GM19468 (cell line): Measurements from ENCODE around the gene THUMPD3.
A peak's percentile ranks its signal among the peaks of the same experiment; 100 is the strongest.

Experiments used
- ATAC-seq: cut with Tn5 transposase; IDR thresholded peaks from one replicate; pipeline ENCODE4 v1.9.1; 2021; ENCODE audit warnings: mild to moderate bottlenecking, moderate library complexity, moderate number of reproducible peaks; ENCODE audit not compliant: unreplicated experiment; ENCODE audit errors: extremely low read depth

Gene THUMPD3, protein sequence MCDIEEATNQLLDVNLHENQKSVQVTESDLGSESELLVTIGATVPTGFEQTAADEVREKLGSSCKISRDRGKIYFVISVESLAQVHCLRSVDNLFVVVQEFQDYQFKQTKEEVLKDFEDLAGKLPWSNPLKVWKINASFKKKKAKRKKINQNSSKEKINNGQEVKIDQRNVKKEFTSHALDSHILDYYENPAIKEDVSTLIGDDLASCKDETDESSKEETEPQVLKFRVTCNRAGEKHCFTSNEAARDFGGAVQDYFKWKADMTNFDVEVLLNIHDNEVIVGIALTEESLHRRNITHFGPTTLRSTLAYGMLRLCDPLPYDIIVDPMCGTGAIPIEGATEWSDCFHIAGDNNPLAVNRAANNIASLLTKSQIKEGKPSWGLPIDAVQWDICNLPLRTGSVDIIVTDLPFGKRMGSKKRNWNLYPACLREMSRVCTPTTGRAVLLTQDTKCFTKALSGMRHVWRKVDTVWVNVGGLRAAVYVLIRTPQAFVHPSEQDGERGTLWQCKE

DNA sequence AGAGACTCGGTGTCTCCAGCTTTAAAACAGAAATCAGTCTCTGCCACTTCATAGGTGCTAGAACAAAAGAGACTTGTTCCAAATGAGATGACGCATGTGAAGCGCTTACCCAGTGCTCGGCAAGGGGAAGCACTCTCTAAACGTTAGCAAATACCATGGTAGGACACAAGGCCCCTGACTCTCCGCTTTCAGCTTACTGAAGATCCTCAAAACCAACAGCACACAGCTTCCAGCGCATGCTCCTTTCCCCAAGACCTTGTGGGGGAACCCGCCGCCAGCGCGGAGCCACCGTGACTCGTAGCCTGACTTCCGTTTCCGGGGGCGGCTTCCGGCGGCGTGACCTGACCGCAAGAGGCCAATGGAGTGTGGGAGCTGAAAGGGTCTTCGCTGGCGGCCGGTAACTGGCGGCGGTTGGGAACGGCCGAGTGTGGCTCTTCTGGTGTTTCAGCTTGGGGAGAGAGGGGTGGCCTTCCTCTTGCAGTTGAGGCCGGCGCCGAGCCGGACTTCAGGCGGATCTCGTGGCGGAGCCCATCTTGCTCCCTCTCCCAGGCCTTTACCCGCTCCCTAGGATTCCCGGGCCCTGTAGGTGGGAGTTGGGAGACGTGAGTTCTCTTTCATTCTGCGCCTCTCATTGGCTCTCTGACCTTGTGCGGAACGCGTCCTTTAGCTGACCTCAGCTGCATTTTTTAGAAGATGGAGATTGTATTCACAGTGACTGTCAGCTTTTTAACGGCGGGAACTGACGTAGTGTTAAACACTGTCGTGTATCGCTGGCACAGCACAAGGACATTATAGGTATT is at the start of gene THUMPD3:
TSS of gene THUMPD3 (plus strand) at position 324 of the 800 bp plus-strand sequence. CDS start 2,015 bp downstream, outside the sequence.
- ATAC-seq: peak; percentile 85

DNA sequence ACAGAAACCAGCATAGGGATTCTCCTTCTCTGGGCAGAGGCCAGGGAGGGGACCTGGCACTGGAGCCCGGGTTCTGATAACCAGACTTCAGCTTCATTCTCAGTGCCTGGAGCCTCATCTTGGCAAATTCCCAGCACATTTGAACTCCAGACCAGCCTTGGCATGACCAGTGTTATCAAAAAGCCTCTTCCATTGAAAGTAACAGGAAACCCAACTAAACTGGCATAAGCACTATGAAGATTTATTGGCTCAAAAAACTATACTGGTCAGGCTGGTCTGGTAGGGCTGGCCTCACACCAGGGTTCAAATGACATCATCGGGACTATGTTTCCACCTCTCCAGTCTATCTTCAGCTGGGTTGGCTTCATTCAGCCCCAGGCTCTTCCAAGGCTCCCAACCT is 48.1 kb upstream of the THUMPD3 start:
- no peak for ATAC-seq

DNA sequence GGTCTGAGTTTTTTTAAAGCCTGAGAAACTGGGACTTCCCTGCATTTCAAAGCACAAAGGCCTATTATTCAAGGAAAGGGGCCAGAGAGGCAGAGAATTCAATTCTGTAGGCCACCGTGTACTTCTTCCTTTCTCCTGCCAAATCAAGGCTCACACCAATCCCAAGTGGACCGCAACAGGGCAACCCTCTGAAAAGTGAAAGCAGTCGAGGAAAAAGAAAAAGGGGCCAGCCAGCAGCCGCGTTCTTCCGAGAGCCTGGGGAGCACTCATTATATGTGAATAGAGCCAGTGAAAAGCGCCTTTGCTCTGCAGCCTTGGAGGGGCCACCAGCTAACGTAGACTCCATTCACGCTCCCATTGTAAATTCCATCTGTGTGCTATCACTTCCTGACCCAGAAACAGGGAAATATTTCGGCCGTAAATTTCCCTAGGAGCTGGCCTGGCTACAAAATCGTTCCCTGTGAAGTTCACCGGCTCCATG is 45.9 kb upstream of the THUMPD3 start:
- no peak for ATAC-seq

DNA sequence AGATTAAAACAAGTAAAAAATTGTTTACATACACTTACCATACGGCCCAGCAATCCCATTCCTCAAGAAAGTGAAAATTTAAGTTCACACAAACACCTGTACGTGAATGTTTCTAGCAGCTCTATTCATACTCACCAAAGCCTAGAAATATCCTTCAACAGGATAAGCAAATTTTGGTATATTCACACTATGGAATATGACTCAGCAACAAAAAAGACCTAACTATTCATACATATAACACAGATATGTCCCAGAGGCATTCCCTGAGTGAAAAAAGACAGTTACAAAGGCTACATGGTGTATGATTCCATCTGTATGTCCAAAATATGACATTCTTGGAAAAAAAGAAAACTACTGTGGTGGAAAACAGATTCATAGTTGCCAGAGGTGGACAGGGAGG is 40.1 kb upstream of the THUMPD3 start:
- no peak for ATAC-seq

DNA sequence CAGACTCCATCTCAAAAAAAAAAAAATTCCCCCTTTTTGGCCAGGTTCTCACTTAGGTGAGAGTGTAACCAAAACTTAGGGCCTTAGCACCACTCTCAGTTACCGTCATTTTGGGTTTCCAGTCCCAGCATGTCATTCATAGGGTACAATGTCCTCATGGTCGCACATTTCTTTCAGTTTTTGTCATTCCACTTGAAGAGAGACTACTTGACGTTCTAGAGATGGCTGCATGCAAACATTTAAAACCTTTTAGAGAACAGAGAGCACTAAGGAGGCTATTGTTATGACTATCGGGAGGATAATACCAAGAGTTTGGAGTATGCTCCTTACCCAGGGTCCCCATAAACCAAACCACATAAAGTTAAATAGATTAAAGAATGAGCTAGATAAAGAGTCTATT is 37.9 kb upstream of the THUMPD3 start:
- ATAC-seq: no peak

DNA sequence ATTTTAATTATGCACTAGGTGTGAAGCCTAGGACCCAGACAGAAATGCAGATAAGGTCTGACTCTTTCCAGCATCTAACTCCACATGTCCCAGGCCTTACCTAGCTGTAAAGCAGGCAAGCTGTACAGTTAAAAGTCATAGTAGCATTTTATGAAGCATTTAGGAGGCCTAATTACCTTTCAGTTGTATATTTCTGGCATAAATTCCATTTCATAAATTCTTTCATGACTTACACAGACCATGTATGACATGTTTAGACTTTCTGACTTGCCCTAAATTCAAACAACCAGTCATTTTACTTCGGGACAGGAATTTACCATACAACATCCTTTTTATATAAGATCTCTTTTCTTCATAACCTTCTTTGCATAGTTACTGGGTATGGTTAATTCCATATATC is 35.3 kb upstream of the THUMPD3 start:
- ATAC-seq: no peak

DNA sequence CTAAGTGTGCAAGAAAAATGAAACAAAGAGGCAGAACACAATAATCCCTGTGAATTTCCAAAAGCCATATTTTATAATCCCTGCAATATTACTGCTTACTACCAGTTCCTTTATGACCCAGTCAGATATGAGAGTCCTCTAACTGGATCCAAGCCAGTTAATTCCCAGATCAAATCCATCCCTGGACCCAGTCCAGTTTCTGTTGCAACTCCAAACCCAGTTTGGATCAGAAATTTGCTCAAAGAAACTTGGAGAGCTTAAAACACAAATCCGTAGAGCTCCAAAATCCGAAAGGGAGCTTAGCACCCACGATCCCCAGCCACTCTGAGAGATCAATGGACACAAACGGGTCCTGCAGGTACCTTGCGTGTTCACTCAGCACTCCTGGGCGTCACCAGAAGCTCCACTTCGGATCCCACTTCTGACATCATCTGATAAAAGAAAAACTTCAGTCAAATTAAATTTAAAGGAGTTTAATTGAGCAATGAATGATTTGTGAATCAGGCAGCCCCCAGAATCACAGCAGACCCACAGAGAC is 32.6 kb upstream of the THUMPD3 start:
- ATAC-seq: no peak

DNA sequence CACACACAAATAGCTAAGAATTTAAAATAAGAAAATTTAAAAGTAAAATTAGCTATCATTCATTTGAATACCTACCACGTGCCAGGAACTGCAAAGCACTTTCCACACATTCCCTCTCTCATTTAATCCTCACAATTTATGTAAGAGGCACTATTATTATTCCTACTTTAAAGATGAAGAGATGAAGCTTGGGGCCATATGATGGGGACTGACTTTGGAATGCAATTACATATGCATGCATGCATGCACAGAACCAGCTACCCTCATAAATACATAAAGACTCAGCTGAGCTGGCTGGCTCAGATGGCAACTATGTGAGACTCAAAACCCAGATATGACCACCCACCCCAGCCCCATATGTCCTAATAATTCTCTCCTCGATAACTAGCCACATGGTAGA is 31.7 kb upstream of the THUMPD3 start:
- no peak for ATAC-seq

DNA sequence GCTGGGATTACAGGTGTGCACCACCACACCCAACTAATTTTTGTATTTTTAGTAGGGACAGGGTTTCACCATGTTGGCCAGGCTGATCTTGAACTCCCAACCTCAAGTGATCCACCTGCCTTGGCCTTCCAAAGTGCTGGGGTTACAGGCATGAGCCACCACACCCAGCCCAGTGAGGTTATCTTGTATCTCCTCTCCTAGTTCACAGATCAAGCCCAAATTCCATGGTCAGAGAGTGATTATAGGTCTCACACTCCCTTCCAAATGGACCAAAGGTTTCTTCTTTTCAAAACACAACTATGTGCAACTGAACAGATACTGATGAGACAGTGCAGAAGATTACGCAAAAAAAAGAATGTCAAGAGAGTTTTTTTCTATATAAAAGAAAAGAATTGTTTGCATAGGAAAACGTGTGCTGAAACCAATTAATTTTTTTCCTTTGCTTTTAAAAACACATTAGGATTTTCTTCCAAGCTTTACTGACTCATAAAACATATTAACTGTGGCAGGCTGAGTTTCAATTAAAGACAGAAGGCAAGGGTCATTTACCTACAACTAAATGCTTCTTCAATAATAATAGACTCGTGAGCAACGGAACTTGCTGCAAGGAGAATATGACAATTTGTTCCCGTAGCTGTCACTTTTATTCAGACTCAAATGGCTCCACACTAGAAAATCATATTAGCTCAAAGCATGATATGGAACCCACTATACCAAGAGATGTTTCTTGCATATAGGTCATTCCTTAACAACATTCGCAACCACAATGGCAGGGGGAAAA is 30.4 kb upstream of the THUMPD3 start:
- ATAC-seq: no peak

DNA sequence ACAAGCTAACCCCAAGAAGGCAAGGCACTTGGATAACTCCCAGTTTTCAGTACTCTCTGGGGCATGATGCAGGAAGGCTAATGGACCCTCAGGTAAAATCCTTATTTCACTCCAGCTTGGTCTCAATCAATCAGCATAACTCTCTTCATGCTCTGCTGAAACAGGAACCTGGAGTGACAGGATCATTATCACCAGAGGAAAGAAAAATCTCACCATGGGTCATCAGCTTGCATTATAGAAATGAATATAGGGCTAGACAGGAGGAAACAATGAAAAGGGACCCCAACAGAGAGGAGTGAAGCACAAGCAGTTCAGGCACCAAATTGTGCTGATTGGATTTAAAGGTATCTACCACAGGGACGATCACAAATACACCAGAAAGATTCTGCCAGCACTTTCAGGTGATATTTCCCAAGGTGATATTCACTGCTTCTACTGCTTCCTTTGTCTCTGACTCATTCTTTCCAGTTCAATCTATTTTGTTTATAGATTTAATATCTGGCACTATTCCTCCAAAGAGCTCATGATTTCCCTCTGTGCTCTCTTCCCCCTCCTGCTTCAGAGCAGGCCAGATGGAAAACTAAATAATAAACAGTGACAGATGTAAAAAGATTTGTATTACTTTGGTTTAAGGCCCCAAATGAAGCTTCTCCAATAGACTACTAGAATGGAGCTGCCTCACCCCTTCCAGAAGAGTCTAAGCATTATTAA is 22.9 kb upstream of the THUMPD3 start:
- no peak for ATAC-seq

DNA sequence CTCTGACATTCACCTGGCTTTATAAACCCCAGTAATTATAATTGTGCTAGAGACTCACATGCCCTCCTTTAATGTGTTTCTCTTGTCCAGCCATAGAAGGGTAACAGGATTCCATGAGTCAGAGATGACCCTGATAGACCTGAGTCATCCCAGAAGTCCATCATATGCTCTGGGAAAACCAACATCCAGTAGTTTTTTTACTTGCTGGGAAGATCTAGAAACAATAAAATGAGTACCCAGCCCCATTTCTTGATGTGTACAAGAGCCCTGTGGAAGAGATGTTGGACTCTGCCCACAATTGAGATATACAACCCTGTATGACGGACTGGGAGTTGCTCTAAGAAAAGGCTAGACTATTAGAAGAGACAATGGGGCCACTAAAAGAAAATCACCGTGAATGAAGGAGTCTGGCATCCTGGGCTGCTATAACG is 22.4 kb upstream of the THUMPD3 start:
- no peak for ATAC-seq

DNA sequence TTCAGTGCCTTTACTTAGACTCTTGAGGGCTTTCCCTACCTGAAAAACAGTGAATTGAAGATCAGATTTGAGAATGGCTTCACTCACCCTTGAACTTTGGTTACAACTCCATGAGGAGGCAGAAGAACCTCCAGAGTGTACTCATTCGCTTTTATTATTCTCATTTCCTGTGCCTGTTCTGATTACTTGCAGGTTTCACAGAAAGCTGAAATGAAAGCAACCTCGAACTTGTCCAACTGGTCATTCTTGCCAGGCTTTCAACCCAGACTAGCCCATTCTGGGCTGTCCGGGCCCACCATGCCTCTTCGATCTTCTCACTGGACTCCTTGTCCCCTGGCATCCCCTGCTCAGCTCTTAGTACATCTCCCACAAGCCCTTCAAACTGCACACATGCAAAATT is 20.2 kb upstream of the THUMPD3 start:
- no peak for ATAC-seq

DNA sequence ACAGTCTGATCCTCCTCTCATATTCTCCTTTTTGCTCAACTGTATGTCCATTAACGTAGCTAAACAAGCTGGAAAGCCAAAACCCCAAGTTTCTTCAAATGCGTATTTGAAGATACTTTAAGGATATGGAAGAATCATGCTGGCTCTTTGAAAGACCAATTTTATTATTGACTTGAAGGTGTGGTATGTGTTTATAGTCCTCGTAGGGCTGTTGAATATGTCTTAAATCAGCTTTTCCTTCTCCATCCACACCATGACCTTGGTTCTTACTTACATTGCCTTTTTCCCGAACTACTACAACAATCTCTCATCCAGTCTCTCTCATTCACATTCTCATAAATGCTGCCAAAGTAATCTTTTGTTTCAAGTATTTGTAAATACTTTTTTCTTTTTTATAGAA is 19.7 kb upstream of the THUMPD3 start:
- ATAC-seq: no peak

DNA sequence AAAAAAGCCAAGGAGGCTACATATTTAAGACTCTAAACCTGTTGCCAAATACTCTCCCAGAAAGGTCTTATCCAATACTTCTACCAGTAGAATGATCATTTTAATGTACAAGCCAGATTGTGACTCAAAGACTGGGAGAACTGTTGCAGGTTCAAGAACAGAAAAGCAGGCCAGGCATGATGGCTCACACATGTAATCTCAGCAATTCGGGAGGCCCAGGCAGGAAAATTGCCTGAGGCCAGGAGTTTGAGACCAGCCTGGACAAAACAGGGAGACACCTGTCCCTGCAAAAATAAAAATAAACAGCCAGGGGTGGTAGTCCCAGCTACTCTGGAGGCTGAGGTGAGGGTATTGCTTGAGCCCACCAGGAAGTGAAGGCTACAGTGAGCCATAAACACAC is 17.8 kb upstream of the THUMPD3 start:
- ATAC-seq: no peak

DNA sequence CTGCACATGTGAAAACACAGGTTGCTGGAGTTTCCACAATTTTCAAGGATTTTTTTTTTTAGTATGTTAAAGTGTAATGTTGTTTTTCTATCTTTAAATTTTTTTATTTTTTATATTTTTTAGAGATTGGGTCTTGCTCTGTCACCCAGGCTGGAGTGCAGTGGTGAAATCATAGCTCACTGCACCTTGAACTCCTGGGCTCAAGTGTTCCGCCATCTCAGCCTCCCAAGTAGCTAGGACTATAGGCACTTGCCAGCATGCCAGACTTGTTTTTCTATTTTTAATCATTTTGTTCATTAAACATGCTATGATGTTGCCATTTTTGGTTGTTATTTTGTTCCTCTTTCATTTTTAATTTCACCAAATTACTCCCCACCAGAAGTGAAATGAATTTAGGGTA is 16.7 kb upstream of the THUMPD3 start:
- no peak for ATAC-seq

DNA sequence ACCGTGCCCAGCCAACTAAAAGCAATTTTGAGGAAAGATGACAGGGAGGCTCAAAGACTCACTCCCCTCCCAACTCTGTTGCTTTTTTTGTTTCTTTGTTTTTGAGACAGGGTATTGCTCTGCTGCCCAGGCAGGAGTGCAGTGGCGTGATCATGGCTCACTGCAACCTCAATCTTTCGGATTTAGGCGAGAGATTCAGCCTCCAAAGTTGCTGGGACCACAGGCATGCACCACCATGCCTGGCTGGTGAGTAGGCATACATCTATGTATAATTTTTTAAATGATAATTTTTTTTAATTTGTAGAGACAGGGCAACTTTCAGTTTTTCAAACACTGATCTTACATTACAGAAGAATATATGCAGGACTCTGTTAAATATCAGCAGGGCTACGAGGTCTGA is 15.8 kb upstream of the THUMPD3 start:
- no peak for ATAC-seq

DNA sequence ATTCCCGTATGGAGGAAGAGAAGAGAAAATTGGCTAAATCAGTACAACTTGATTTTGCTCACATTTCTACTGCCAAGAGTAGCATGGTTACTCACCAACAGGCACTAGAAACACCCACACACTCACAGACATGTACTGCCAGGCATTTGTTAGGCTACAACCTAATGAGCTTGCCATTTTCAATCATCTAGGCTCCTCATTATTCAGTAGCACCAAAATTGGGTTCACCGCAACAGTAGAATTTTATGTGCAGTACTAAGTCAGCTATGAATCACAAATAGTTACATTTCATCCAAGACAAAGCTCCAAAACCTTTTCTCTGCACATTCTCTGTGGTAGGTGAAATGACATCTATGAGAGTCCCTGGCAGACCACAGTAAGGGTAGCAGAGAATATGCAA is 15.0 kb upstream of the THUMPD3 start:
- ATAC-seq: no peak

DNA sequence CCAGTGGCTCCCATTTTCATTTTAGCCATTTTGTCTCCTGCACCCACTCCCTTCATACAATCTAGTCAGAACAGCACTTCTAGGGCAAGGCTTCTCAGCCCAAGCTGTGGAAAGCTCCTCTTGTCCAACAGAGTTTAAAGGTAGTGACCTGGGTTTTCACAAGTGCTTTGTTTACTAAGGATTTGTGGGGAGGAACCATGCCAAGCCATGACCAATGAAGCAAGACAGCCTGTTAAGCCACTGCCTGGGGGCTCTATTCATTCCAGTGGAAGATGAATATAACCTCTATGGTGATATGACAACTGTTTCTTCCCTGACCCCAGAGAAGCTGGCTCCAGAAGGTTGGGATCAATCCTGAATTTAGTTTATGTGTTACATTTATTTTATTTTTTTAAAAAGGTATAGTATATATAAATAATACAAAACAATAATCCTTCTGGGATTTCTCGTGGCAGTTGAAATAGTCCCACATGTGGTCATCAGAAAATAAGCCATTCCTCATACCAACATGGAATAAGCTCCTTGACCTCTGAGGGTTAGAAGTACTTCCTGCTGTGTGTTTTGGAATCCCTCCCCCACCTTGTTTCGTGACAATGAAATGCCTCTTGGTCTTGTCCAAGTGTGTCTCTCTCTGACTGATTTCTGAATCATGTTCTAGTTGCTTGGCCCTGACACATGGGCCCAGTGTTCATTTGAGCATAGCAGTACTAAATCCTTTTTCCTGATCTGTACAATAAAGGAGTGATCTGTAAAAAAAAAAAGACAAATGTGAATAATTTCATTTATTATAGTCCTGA is 13.3 kb upstream of the THUMPD3 start:
- ATAC-seq: no peak

DNA sequence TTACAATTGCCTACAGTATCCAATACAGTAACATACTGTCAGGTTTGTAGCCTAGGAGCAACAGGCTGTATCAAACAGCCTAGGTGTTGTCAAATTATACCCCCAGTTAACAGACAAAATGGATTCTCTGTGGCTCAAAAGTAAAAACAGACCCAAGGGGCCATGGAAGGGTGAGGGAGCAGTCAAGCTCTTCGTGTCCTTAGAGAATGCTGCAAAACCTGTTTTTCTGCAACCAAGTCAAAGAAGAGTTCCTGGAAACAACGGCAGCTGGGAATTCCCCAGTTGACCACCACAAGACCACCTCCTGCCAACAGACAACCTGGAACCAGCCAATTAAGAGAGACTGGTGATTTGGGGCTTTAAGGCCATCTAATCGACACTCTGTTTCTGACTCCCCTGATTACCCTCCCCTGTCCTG is 11.1 kb upstream of the THUMPD3 start:
- no peak for ATAC-seq
